Adipocyte (in vitro differentiated cells): ENCODE results near the gene KIF3A.

Source experiments
- DNase-seq: peaks from one replicate; pipeline ENCODE4 v3.0.0-alpha.2; 2015; ENCODE audit warnings: low read depth
- H3K27me3 ChIP-seq: replicated peaks from 2 replicates; pipeline ENCODE4 v1.7.0; 2013; ENCODE audit warnings: mild to moderate bottlenecking, low read length, moderate library complexity; ENCODE audit not compliant: control insufficient read depth, insufficient read depth
- H3K36me3 ChIP-seq: 2 replicates; pipeline ENCODE4 v1.7.0; 2013; ENCODE audit warnings: low read length, mild to moderate bottlenecking, moderate library complexity; ENCODE audit not compliant: control insufficient read depth, insufficient read depth, severe bottlenecking
- H3K4me1 ChIP-seq: 2 replicates; pipeline ENCODE4 v1.7.0; 2013; ENCODE audit warnings: mild to moderate bottlenecking, low read length, moderate library complexity; ENCODE audit not compliant: control insufficient read depth, insufficient read depth
- H3K4me3 ChIP-seq: 2 replicates; pipeline ENCODE4 v1.7.0; 2013; ENCODE audit warnings: mild to moderate bottlenecking, low read length, moderate library complexity
- H3K9ac ChIP-seq: 2 replicates; pipeline ENCODE4 v1.7.0; 2013; ENCODE audit warnings: mild to moderate bottlenecking, low read length, moderate library complexity
- H3K9me3 ChIP-seq: 2 replicates; pipeline ENCODE4 v1.7.0; 2013; ENCODE audit warnings: mild to moderate bottlenecking, low read length, moderate library complexity; ENCODE audit not compliant: control insufficient read depth

Gene KIF3A

DNA sequence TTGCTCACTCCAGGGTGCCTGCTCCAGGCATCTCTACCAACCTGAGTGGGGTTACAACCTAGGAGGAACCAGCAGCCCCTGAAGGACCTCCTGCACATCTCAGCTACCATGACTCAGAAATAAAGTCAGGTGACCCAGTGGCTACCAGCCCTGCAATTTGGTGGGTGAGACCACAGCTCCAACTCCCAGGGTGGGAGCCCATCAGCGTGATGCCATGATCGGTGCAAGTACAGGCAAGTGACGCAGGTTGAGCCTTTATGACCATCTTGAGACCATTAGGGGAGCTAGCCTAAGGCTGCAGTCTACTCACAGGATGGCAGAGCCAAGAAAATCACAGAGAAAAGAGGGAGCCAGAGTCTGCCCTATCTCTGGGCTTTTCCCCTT, 31.1 kb upstream of the KIF3A start:
- H3K36me3 ChIP-seq, result peaks cover 15% of the 10 kb centered on the region
- H3K9me3 ChIP-seq, result no peaks in the 10 kb centered on the region
- DNase-seq, result no peak
- no peaks in the 10 kb centered on the region for H3K27me3 ChIP-seq
- H3K4me1 ChIP-seq, result peaks cover 39% of the 10 kb centered on the region
- H3K9ac ChIP-seq, result no peak overlapping the region
- no peak overlapping the region for H3K4me3 ChIP-seq

DNA sequence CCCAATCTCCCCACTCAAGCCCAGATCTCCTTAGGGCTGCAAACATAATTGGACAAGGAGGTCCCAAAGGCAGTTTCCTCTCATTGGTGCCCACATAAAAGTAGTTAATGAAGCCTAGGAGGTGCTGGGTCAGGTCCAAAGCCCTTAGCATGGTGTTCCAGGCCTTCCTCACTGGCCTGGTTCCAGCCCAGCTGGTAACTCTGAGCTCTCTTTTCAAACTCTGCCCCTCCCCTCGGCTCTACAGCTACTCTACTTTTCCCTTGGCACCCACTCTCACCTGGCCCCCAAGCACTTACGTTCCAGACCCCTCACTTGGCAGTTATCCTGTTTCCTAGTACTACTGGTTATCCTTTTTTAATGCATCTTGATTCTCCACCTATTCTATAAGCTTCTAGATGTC, 29.8 kb upstream of the KIF3A start:
- Histone ChIP-seq H3K36me3 (peaks cover 28% of the 10 kb centered on the region), H3K9me3 (no peaks in the 10 kb centered on the region), H3K9ac (peak overlapping the region; percentile 24), H3K4me3 (peak overlapping the region; percentile 12), H3K27me3 (no peaks in the 10 kb centered on the region), H3K4me1 (peaks cover 38% of the 10 kb centered on the region)
- DNase-seq, result no peak

DNA sequence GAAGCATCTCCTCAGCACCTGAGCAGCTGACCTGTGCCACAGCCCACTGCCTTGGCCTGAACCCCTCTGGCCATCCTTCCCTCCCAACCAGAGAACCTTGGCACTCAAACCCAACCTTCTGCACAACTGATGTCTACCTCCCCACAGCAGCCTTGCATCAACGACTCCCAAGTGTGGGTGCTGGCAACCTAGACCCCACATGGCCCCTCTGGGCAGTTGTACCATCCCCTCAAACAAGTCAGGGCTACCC, 29.4 kb upstream of the KIF3A start:
- H3K9ac ChIP-seq, result no peak overlapping the region
- no peaks in the 10 kb centered on the region for H3K9me3 ChIP-seq
- H3K4me1 ChIP-seq, result peaks cover 34% of the 10 kb centered on the region
- H3K4me3 ChIP-seq, result no peak overlapping the region
- H3K36me3 ChIP-seq, result peaks cover 31% of the 10 kb centered on the region
- no peak for DNase-seq
- no peaks in the 10 kb centered on the region for H3K27me3 ChIP-seq

DNA sequence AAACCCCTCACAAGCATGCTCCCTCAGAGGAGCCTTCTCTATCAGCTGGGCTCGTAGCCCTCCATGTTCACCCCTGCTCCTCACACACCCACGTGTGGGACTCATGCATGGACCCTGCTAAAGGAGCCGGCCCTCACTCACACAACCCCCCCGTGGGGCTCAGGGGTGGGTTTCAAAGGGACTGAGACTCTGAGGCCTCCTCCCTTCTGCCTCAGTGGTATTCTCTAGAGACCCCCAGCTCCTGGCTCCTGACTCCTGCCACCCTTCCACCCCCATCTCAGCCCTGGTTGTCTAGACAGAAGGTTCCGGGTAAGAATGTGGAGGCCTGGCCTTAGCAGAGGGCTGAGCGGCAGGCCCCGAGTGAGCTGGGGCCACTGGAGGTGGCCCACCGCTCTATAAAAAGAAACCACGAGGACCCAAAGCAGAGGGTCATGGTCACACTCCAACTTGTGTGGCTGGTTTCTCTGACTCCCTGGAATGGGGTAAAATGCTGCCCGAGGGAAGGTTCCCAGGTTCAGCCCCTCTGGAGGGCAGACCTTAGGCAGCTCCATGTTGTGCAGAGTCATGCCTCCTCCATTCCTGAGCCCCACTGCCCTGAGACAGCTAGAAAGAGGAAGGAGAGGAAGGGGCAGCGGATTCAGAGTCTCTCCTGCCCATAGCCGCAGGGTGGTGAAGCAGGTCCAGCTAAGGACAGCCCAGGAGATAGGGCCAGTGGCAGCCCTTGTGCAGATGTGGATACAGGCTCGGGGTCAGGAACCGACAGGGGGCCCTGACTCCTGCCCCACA, 28.9 kb upstream of the KIF3A start:
- Histone ChIP-seq H3K9ac (no peak overlapping the region), H3K36me3 (peaks cover 36% of the 10 kb centered on the region), H3K4me1 (peaks cover 28% of the 10 kb centered on the region), H3K4me3 (no peak overlapping the region), H3K9me3 (no peaks in the 10 kb centered on the region), H3K27me3 (no peaks in the 10 kb centered on the region)
- no peak for DNase-seq

DNA sequence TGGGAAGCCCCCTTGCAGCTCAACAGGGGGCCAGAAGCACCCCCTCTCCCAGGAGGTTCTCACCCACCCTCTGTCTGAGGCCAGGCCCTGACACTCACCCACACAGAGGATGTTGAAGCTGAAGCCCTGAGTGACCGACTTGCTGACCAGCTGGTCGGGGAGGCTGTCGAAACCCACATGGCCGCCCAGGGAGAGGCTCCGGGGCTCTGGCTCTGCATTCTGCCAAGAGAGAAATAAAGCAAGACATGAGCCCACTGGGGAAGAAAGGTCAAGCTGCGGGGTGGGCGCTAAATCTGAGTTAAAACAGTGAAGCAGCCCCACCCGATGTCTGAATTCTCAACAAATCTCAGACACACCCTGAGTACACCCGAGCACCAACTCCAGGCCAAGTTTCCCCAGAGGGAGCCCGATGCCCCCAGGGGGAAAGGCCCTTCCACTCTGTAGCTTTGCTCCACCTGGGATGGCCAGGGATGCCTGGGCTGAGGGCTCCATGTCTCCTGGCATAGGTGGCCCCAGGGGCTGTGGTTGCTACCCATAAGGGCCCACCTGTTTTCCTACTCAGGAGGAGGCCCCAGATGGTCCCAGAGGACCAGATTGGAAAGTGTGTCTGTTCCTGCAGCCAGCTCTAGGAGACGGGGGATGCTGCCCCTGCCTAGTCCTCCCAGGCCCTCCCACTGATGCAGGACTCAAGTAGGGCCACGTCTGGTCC, 28.1 kb upstream of the KIF3A start:
- Histone ChIP-seq H3K27me3 (no peaks in the 10 kb centered on the region), H3K9ac (no peak overlapping the region), H3K36me3 (peaks cover 43% of the 10 kb centered on the region), H3K4me1 (peaks cover 21% of the 10 kb centered on the region), H3K9me3 (no peaks in the 10 kb centered on the region), H3K4me3 (no peak overlapping the region)
- DNase-seq, result no peak

DNA sequence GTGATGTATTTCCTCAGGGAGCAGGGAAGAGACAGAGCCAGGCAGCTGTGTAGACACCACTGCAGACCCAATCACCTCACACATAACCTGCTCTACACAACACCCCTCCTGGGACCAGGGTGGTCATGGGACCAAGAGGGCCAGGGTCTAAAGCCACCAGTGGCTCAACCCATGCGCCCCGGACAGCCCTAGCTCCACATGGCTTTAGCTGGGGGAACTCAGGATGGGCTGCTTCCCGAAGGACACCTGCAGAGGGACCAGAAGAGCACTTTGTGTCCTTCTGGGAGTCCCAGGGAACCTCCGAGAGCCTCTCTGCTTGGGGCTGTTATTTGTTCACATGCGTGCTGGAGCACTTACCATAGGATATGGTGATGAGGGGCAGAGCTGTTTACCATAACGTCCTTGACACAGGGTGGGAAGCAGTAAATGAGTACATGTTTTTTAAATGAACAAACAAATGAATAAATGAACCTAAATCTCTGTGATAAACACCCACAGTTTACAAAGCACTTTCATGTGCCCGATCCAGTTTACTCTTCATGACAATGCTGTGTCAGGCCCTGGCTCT, 27.4 kb upstream of the KIF3A start:
- DNase-seq, result no peak
- Histone ChIP-seq H3K27me3 (no peaks in the 10 kb centered on the region), H3K9ac (no peak overlapping the region), H3K9me3 (no peaks in the 10 kb centered on the region), H3K4me3 (no peak overlapping the region), H3K36me3 (peaks cover 49% of the 10 kb centered on the region), H3K4me1 (peaks cover 19% of the 10 kb centered on the region)

DNA sequence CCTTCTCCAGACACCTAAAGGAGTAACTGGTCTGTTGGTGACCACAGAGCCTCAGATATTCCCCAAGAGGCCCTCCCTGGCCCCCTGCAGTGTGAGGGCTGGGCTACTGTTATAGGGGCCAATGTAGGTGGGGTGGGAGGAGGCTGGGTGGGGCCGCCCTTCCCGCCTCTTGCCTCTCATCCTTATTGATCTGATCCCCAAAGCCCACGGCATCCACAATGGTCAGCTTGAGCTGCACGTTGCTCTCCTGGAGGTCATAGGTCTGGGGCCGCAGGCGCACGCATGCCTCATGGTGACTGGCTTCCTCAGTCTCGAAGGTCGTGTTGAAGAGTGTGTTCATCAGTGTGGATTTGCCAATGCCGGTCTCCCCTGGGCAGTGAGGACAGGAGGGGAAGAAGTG, 26.7 kb upstream of the KIF3A start:
- DNase-seq, result no peak
- Histone ChIP-seq H3K4me3 (no peak overlapping the region), H3K9me3 (no peaks in the 10 kb centered on the region), H3K9ac (no peak overlapping the region), H3K27me3 (no peaks in the 10 kb centered on the region), H3K4me1 (peaks cover 19% of the 10 kb centered on the region), H3K36me3 (peaks cover 56% of the 10 kb centered on the region)

DNA sequence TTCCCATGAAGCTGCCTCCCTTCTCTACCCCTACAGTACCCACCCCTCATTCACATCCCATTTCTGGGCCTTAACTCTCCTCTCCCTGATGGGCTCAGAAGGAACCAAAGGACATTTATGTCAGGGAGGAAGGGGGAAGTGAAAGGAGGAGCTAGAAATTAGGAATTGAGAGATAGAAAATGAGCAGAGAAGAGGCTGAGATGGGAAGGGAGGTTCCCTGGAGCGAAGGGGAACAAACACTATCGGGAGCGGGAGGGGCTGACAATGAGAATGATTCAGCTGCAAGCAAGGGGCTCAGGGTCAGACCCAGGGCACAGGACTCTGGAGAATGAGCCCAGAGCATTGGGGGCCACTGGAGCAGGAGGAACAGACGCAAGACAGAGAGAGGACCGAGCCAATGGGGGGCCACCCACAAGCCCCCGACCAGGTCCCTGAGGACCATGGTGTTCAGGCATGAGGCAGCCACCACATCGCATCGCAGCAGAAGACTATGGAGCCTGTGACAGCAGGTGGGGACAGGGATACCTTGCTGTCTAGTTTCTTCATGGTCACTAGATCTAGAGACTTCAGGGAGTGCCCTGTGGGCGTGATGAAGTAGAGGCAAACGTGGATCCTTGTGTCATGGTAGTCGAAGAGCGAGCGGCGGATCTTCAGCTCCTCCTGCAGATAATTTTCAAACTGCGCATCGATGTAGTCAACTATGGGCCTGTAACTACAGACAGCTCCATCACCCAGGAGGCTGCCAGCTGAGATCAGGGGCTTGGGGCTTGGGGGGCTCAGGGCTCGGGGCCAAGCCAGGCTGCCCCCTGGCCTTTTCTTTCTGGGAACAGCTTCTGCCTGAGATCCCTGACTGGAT, 26.1 kb upstream of the KIF3A start:
- peaks cover 62% of the 10 kb centered on the region for H3K36me3 ChIP-seq
- peaks cover 19% of the 10 kb centered on the region for H3K4me1 ChIP-seq
- H3K9me3 ChIP-seq, result no peaks in the 10 kb centered on the region
- H3K27me3 ChIP-seq, result no peaks in the 10 kb centered on the region
- no peak overlapping the region for H3K9ac ChIP-seq
- no peak for DNase-seq
- no peak overlapping the region for H3K4me3 ChIP-seq

DNA sequence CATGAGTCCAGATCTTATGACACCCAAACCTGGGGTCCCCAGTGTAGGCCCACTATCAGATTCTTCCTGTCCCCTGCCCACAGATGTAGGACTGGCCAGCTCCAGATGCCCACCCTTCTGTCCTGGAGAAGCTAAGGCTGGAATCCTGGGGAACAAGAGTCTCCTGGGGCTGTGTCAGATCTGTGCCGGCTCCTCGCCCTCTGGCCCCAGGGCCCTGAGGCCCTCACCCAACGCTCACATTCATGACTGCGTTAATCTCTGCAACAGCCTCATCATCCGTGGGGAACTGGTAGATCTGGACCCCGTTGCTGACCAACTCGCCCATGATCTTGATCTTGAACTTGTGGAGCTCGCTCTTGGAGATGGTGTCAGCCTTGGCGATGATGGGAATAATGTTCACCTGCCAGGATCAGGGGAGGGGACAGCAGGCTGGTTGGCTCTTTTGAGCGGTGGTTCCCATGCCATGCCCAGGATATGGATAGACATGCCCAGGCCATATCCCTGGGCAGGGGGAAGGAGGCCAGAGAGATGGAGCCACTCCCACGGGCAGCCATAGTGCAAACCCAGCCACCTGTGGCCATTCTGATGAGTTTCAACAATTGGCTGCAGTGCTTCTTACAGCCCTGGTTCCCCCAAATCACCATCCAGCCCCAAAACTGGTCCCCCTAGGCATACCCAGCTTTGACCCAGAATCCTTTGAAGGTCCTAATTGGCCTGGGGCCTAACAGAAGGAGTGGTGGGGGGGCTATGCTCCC, 25.1 kb upstream of the KIF3A start:
- H3K4me3 ChIP-seq, result no peak overlapping the region
- H3K27me3 ChIP-seq, result peaks cover 1% of the 10 kb centered on the region
- no peak for DNase-seq
- no peak overlapping the region for H3K9ac ChIP-seq
- no peaks in the 10 kb centered on the region for H3K9me3 ChIP-seq
- peaks cover 12% of the 10 kb centered on the region for H3K4me1 ChIP-seq
- peaks cover 72% of the 10 kb centered on the region for H3K36me3 ChIP-seq

DNA sequence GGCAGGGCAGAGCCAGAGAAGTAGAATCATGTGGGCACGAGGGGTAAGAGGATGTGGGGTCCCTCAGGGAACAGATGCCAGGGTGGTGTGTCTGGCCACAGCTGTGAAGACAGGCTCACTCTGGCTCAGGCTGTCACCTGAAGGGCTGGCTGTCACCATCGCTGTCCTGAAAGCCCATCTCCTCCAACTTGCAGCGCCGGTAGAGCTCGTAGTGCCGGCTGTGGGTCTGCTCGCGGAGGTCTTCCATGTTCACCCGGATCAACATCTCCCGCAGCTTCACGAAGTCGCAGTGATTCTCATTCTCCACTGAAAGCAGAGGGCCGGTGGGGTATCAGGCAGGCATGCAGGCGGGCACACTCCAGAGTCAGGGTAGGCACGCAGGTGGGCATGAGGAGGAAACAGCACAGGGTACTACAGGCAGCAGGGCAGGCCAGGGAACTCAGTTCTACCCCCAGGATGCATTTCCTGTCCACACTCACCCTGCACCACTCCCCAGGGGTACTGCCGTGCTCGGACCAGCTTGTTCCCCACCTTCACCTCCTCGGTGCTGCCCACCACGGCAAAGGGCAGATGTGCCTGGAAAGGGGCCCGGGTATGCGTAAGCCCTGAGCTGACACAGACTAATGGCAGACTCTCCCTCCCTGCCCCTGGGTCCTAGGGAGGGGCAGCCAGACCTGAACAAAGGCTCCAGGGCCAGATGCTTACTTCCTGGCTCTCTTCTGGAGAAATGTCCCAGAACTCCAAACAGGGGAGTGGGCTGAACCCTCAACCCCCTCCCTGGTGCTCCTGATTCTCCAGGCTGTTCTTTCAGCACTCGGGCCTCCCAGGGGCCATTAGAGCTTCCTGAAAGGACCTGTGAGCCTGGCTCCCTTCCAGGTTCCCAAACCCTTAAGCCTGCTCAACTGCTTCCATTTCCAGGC, 24.2 kb upstream of the KIF3A start:
- DNase-seq, result no peak

More for the DNA sequence above, 24.2 kb upstream of the KIF3A start:
- H3K9me3 ChIP-seq, result no peaks in the 10 kb centered on the region
- peaks cover 75% of the 10 kb centered on the region for H3K36me3 ChIP-seq
- H3K4me1 ChIP-seq, result peaks cover 7% of the 10 kb centered on the region
- no peak overlapping the region for H3K9ac ChIP-seq
- H3K27me3 ChIP-seq, result peaks cover 4% of the 10 kb centered on the region
- no peak overlapping the region for H3K4me3 ChIP-seq
